ENCODE data around the gene GTF2IRD1.
"Not testable (repeated sequence)": the region's sequence is repeated elsewhere in the genome, so short reads cannot be mapped to it uniquely, and the experiment has no call there.

The GTF2IRD1 gene

GRCh38 chr7:74625446-74625845 is 171.7 kb downstream of the GTF2IRD1 start:
- no peak for TF ChIP-seq CTCF (IDR thresholded peaks at IDR 0.05; ENCODE audit: low read depth, low read length)
- no peak for TF ChIP-seq MYC (IDR thresholded peaks at IDR 0.05; ENCODE audit: low read depth, low read length)
- no peak for TF ChIP-seq MAX (IDR thresholded peaks at IDR 0.05; ENCODE audit: low read depth, low read length)
- TF ChIP-seq POLR2A (IDR thresholded peaks at IDR 0.05; ENCODE audit: extremely low read depth, insufficient read length): no peak
- H3K4me3 ChIP-seq (ENCODE audit: low read depth, low read length): no peak overlapping the region
- peak; percentile 65 for DNase-seq (ENCODE audit: low read depth)

GRCh38 chr7:74627661-74628411 is 174.1 kb downstream of the GTF2IRD1 start:
- H3K4me3 ChIP-seq (ENCODE audit: low read depth, low read length): no peak overlapping the region
- TF ChIP-seq MAX (IDR thresholded peaks at IDR 0.05; ENCODE audit: low read depth, low read length): peak; percentile 96
- no peak for TF ChIP-seq CTCF (IDR thresholded peaks at IDR 0.05; ENCODE audit: low read depth, low read length)
- TF ChIP-seq POLR2A (IDR thresholded peaks at IDR 0.05; ENCODE audit: extremely low read depth, insufficient read length): no peak
- TF ChIP-seq MYC (IDR thresholded peaks at IDR 0.05; ENCODE audit: low read depth, low read length): no peak
- peak; percentile 74 for DNase-seq (ENCODE audit: low read depth)

- no peak for DNase-seq (ENCODE audit: low read depth)
- TF ChIP-seq CTCF (IDR thresholded peaks at IDR 0.05; ENCODE audit: low read depth, low read length) (no peak), MAX (IDR thresholded peaks at IDR 0.05; ENCODE audit: low read depth, low read length) (no peak), POLR2A (IDR thresholded peaks at IDR 0.05; ENCODE audit: extremely low read depth, insufficient read length) (no peak), MYC (IDR thresholded peaks at IDR 0.05; ENCODE audit: low read depth, low read length) (no peak)
- no peak overlapping the region for H3K4me3 ChIP-seq (ENCODE audit: low read depth, low read length)
Measured at GRCh38 chr7:74632505-74632904, 178.8 kb downstream of the GTF2IRD1 start.

GRCh38 chr7:74633451-74633921 is 179.8 kb downstream of the GTF2IRD1 start:
- no peak for TF ChIP-seq MYC (IDR thresholded peaks at IDR 0.05; ENCODE audit: low read depth, low read length)
- no peak for TF ChIP-seq POLR2A (IDR thresholded peaks at IDR 0.05; ENCODE audit: extremely low read depth, insufficient read length)
- no peak for TF ChIP-seq CTCF (IDR thresholded peaks at IDR 0.05; ENCODE audit: low read depth, low read length)
- TF ChIP-seq MAX (IDR thresholded peaks at IDR 0.05; ENCODE audit: low read depth, low read length): no peak
- DNase-seq (ENCODE audit: low read depth): no peak
- H3K4me3 ChIP-seq (ENCODE audit: low read depth, low read length): no peak overlapping the region

GRCh38 chr7:74637745-74638144 is 184.0 kb downstream of the GTF2IRD1 start:
- TF ChIP-seq CTCF (IDR thresholded peaks at IDR 0.05; ENCODE audit: low read depth, low read length) (no peak), MAX (IDR thresholded peaks at IDR 0.05; ENCODE audit: low read depth, low read length) (no peak), MYC (IDR thresholded peaks at IDR 0.05; ENCODE audit: low read depth, low read length) (no peak), POLR2A (IDR thresholded peaks at IDR 0.05; ENCODE audit: extremely low read depth, insufficient read length) (no peak)
- no peak for DNase-seq (ENCODE audit: low read depth)
- H3K4me3 ChIP-seq (ENCODE audit: low read depth, low read length): no peak overlapping the region

- DNase-seq (ENCODE audit: low read depth): peak; percentile 94
- peak overlapping the region; percentile 61 for H3K4me3 ChIP-seq (ENCODE audit: low read depth, low read length)
Measured at GRCh38 chr7:74650055-74650454, 196.3 kb downstream of the GTF2IRD1 start.

- peak overlapping the region; percentile 26 for H3K4me3 ChIP-seq (ENCODE audit: low read depth, low read length)
Measured at GRCh38 chr7:74650493-74651132, 196.9 kb downstream of the GTF2IRD1 start.

GRCh38 chr7:74651133-74651504 is 197.4 kb downstream of the GTF2IRD1 start:
- DNase-seq (ENCODE audit: low read depth): not testable (repeated sequence)
- peak overlapping the region; percentile 26 for H3K4me3 ChIP-seq (ENCODE audit: low read depth, low read length)

More at GRCh38 chr7:74650493-74651132, 196.9 kb downstream of the GTF2IRD1 start:
- peak; percentile 66 for DNase-seq (ENCODE audit: low read depth)

Measured in NB4 (cell line).